HL-60 (cell line): ENCODE data around the gene UQCR11.

Experiments used
- GABPA ChIP-seq: IDR thresholded peaks from 2 replicates; pipeline ENCODE4 v1.6.1; 2012; ENCODE audit warnings: low read depth
- POLR2AphosphoS5 ChIP-seq: IDR thresholded peaks from 2 replicates; pipeline ENCODE4 v1.6.1; 2012; ENCODE audit warnings: low read depth
- TF ChIP-seq, protein P1 (sequence below): IDR thresholded peaks from one replicate; pipeline ENCODE4 v1.5.1; 2011; ENCODE audit warnings: low read length, control low read depth, inconsistent platforms; ENCODE audit not compliant: insufficient read depth
- TF ChIP-seq, protein P2 (sequence below): IDR thresholded peaks from 2 replicates; pipeline ENCODE4 v1.6.1; 2012; ENCODE audit warnings: low read depth; ENCODE audit not compliant: insufficient replicate concordance

DNA sequence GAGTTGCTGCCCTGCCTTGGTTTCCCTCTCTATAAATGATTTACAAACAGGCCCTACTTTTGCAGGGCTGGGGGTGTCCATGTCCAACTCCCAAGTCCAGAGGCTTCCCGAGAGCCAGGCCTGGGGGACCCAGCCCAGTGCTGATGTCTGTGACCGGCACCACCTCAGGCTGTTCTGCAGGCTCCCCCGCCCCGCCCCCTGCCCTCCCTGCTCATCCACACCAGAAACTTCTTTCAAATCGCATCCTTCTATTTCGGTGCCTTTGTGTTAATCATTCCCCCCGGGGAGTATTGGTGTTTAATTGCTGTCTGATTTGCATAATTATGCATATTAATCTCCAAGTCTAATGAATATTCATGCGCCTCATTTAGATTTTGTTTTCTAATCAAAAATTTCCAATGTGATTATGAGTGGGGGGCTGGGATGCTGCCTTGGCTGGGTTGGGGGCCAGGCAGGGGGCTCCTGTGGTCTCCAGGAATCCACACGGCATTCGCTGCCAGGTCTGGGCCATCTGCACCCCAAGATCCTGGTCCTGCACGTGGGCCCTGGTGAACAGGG lies 28.1 kb upstream of the UQCR11 start:
- TF ChIP-seq, protein P1, sequence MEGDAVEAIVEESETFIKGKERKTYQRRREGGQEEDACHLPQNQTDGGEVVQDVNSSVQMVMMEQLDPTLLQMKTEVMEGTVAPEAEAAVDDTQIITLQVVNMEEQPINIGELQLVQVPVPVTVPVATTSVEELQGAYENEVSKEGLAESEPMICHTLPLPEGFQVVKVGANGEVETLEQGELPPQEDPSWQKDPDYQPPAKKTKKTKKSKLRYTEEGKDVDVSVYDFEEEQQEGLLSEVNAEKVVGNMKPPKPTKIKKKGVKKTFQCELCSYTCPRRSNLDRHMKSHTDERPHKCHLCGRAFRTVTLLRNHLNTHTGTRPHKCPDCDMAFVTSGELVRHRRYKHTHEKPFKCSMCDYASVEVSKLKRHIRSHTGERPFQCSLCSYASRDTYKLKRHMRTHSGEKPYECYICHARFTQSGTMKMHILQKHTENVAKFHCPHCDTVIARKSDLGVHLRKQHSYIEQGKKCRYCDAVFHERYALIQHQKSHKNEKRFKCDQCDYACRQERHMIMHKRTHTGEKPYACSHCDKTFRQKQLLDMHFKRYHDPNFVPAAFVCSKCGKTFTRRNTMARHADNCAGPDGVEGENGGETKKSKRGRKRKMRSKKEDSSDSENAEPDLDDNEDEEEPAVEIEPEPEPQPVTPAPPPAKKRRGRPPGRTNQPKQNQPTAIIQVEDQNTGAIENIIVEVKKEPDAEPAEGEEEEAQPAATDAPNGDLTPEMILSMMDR = no peak
- TF ChIP-seq, protein P2, sequence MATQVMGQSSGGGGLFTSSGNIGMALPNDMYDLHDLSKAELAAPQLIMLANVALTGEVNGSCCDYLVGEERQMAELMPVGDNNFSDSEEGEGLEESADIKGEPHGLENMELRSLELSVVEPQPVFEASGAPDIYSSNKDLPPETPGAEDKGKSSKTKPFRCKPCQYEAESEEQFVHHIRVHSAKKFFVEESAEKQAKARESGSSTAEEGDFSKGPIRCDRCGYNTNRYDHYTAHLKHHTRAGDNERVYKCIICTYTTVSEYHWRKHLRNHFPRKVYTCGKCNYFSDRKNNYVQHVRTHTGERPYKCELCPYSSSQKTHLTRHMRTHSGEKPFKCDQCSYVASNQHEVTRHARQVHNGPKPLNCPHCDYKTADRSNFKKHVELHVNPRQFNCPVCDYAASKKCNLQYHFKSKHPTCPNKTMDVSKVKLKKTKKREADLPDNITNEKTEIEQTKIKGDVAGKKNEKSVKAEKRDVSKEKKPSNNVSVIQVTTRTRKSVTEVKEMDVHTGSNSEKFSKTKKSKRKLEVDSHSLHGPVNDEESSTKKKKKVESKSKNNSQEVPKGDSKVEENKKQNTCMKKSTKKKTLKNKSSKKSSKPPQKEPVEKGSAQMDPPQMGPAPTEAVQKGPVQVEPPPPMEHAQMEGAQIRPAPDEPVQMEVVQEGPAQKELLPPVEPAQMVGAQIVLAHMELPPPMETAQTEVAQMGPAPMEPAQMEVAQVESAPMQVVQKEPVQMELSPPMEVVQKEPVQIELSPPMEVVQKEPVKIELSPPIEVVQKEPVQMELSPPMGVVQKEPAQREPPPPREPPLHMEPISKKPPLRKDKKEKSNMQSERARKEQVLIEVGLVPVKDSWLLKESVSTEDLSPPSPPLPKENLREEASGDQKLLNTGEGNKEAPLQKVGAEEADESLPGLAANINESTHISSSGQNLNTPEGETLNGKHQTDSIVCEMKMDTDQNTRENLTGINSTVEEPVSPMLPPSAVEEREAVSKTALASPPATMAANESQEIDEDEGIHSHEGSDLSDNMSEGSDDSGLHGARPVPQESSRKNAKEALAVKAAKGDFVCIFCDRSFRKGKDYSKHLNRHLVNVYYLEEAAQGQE = no peak
- TF ChIP-seq GABPA (no peak), POLR2AphosphoS5 (no peak)
